Nucleus accumbens (tissue), 56 donors: ENCODE measurements around the gene TRIM44.
"Not testable (repeated sequence)": the region's sequence is repeated elsewhere in the genome, so short reads cannot be mapped to it uniquely, and the experiment has no call there.

Experiments
- DNase-seq, 56 donors: peaks; one replicate each; lab custom pipeline; 2025; lab: John Stamatoyannopoulos, UW

TRIM44 gene

DNA sequence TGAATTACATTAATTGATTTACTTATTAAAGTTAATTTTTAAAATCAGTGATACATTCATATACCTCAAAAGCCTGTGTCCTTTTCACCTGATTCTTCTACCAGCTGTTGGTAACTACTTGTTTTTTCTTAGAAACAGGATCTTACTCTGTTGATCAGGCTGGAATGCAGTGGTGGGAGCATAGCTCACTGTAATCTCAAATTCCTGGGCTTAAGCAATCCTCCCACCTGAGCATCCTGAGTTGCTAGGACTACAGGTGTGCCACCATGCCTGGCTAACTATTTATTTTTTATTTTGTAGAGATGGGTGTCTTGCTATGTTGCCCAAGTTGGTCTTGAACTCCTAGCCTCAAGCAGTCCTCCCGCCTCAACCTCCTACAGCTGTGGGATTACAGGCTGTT, 4.7 kb downstream of the TRIM44 start:
- DNase-seq, result no peak

DNA sequence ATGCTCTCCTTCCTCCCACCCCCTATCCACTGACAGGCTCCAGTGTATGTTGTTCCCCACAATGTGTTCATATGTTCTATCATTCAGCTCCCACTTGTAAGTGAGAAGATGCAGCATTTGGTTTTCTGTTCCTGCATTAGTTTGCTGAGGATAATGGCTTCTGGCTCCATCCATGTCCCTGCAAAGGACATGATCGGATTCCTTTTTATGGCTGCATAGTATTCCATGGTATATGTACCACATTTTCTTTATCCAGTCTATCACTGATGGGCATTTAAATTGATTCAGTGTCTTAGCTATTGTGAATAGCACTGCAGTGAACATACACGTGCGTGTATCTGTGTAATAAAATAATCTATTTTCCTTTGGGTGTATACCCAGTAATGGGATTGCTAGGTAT, 5.8 kb downstream of the TRIM44 start:
- DNase-seq, result not testable (repeated sequence)

DNA sequence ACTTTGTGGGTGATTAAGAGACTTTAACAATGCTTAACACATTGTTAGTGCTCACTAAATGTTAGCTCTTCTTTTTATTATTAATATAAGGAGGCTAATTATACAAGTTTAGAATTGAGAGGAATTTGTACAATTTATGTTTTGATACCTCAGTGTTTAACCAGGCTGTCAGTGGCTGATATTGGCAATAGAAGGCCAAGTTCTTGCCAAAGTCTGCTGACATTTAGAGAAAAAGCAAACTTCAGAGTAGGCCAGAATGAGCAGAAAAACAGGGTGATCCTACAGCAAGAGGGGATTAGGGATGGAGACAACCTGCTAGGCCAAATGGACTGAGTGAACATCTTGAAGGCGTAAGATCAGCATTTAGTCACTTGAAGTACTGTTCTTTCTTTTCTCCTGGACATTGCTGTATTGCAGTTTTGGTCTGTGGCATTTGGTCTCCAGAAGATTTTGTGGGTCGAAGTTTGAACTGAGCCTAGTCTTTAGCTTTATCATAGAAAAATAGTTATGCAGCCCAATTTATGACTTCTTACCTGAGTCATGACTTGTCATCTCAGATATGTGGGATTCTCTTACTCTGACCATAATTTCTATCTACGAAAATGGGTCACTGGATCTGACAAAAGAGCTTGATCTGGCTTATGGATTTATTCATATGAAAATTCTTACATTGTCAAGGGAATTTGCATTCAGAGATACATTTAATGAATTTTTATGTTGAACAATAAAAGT, 9.0 kb downstream of the TRIM44 start:
- no peak for DNase-seq

DNA sequence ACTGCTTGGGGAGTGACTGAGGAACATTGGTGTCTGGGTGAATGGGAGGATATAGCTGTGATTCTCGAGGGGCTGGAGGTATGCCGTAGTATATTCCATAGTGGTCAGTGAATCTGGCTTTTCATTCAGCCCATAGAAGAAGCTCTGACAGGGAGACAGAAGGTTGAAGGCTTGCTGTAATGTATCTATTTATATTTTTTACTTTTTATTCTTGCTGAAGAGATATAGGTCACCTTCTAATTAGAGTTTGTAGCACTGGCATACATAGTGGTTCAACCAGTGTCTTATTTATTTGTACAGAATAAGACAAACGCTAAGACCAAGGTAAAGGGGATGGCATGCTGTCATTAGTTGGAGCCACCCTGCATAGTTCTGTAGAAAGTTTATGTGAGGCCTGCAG, 10.0 kb downstream of the TRIM44 start:
- DNase-seq, result no peak

DNA sequence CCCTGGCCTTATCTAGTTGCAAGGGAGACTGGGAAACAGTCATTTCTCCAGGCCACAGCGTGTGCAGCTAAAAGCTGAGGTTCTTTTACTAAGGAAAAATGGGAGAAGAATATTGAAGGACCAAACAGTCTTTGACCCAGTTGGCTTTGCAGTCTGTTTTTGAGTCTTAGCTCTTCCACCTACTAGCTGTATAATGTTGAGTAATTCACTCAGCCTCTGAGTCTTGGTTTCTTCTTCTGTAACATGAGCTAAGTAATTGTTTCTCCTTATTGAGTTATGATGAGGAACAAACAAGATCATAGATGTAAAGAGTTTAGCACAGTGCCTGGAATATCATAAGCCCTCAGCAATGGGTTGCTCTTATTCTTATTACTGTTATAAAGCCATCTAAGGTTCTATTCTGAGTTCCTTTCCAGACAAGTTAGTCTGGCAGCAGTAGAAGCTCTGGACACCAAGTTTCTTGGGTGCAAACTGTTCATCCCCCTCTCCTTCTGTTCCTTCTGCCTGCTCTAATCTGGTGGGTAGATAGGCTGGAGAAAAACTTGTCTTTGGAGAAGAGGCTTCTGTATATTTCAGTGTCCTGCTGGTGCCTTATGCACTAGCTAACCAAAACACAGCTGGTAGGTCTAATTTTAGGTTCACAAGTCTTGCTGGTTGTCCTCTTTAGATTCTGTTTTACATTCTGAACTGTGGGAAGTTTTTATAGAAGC, 13.5 kb downstream of the TRIM44 start:
- DNase-seq, result no peak

DNA sequence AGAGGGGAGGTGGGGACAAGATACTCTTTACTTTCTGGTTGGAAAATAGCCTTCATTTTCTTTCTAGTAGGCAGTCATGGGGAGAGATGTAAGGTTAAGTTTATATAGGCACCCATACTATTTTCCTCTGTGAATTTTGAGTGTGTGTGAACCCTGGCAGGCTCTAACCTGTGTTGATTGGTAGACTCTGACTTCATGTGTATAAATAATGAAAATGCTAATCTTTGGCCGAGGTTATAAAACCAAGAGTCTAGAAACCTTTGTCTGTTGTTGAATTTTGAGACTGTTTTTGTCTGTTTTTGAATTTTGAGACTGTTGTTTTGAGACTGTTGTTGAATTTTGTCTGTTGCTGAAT, 14.0 kb downstream of the TRIM44 start:
- no peak for DNase-seq

DNA sequence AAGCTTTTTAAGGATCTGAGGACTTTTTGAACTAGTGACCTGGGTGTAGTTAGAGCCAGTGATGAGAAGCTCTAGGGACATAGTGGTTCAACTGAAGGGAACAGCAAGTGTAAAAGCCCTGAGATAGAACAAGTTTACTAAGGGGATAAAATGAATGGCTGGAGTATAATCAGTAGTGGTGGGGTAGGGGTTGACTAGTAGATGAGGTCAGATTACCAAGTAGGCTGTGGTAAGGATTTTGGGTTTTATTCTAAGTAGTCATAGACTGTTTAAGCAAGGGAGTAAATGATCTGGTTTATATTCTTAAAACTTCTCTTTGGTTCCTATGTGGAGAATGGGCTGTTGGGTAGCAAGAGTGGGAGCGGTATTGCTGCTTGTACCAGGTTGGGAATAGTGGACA, 15.3 kb downstream of the TRIM44 start:
- no peak for DNase-seq

DNA sequence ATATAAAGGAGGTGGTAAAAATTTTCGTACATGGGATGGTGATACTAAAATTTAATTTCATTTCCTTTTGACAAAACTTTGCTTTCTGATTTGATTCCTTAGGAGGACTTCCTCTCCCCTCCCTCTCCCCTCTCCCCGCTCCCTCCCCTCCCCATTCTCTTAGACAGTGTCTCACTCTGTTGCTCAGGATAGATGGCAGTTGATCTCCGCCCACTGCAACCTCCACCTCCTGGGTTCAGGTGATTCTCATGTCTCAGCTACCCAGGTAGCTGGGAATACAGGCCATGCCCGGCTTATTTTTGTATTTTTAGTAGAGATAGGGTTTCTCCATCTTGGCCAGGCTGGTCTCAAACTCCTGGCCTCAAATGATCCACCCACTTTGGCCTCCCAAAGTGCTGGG, 15.9 kb downstream of the TRIM44 start:
- peak in 1 of 56 donors; percentile 4 for DNase-seq

DNA sequence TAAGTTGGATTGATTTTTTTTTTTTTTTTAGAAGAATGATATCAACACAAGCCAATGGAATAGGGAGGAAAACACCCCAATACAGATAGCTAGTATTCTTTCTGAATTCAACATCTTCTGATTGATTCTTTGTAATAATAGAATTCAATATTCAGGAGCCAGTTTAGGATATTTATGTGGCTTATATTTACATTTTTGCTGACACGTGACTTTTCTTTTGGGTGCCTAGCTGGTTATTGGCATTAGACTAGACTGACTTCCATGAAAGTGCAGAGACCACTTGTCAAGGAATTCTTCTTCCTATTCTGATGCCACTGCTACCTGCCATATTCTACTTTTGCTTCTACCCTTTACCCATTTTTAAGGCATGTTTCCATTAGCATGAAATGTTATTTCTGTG, 16.4 kb downstream of the TRIM44 start:
- DNase-seq, result no peak

DNA sequence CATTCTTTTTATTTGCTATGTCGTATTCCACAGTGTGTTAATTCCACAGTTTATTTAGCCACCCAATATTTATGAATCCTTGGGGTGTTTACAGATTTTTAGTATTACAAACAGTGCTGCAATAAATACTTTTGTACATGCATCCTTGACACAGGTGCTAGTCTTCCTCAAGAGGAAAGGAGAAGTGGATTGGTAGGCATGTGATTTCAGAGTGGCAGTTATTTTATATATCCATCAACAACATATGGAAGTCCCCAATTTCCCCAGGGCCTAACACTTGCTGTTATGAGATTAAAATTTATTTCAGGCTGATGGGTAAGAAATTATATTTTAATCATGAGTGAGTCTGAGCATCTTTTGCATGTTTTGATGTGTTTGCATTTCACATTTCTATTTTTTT, 17.9 kb downstream of the TRIM44 start:
- DNase-seq, result no peak

DNA sequence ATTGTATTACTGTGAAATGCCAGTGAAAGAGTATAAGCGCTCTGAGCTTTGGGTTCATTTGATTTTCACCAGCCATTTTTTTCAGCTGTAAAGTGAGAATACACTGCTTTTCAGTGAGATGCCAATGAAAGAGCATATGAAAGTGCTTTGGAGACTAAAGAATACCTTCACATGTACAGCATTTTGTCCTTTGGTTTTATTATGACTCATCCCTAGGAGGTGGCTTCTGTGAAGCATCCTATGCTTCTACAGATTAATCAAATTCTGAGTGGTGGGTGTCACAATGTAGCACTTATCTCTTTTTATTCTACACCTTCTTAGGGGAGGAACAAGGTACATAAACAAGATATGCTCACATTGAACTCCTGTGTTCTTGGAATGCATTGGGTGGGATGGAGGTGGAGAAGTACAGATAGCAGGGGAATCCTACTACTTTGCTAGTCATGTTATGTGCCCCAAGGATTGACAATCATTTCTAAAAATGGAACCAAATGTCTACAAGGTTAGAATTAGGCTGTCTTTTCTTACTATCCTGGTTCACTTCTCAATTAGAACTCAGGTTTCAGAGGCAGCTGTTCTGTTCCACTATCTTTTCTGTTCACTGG, 18.7 kb downstream of the TRIM44 start:
- no peak for DNase-seq

DNA sequence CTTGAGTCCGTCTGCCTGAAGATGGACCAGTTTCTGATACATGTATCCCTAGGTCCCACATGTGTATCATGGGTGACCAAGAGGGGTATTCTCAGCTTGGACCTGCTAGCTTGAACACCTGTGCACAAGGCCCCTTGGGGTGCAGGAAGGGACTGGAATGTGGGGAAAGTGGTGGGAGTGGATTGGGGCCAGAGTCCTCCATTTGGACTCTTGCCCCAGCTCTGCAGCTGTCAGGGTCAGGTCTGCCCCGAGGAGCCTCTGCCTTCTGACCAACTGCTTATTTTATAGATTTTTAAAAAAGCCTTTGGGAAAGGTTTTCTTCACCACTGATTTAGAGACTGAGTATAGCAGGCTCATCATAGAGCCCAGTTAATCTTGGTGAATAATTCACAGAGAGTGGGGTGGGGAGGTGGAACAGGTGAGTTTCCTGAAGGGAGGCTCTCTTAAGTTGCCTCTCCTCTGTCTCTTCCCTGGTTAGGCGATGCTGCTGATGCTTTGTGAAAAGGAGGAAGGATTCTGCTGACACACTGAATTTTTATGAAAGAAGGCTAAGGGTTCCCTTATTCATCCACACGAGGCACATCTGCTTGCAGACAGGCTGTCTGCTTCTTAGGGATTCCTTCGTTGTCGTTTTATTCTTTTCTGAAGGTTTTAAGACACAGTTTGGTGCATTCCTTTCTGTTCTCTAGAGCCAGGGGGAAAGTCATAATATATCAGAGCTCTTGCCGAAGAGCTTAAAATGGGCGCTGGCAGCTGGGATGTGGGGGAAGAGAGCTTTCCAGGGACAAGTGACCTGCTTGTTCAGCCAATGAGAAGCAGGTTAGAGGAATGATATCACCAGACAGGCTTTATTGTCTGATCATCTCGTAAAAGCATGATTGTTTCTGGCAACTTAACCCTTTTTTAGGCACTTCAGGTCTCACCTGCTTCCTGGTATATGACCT, 19.9 kb downstream of the TRIM44 start:
- peak in 26 of 56 donors; percentile 0 to 47 (median 10) for DNase-seq

DNA sequence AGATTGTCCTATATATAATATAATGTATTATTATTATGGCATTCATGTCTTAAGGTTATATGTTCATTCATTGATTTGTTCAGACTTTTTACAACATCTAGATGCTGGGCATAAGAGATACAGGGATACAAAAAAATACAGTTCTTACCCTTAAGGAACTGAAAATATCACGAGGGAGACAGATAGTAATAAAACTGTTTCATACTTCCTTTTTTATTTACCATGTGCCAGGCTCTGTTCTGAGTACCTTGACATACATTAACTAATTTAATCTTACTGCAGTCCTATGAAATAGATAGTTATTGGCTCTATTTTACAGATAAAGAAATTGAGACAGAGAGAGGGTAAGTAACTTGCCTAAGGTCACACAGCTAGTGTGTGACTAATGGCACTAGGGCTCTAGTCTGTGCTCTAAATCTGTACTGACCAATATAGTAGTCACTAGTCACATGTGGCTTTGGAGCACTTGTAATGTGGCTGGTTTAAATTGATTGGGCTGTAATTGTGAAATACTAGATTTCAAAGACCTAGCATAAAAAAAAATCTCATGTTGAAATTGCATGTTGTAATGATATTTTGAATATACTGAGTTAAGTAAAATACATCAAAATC, 21.3 kb downstream of the TRIM44 start:
- no peak for DNase-seq

DNA sequence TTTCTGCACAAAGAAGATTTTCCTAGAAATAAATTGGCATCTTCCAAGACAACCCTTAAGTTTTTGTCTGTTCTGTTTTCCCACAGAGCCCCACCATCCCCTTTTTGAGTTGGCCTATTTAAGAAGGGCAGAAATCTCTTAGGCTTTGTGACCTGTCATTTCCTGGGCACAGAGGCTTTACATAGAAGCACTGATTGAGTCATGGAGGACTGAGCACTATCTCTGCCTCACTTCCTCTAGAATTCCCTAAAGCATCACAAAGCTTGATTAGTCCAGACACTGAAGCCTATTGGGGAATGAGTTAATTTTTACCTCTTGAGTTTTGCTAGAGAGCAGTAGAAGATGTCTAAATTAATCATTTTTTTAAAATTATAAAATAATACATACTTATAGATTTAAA, 25.4 kb downstream of the TRIM44 start:
- DNase-seq, result no peak

DNA sequence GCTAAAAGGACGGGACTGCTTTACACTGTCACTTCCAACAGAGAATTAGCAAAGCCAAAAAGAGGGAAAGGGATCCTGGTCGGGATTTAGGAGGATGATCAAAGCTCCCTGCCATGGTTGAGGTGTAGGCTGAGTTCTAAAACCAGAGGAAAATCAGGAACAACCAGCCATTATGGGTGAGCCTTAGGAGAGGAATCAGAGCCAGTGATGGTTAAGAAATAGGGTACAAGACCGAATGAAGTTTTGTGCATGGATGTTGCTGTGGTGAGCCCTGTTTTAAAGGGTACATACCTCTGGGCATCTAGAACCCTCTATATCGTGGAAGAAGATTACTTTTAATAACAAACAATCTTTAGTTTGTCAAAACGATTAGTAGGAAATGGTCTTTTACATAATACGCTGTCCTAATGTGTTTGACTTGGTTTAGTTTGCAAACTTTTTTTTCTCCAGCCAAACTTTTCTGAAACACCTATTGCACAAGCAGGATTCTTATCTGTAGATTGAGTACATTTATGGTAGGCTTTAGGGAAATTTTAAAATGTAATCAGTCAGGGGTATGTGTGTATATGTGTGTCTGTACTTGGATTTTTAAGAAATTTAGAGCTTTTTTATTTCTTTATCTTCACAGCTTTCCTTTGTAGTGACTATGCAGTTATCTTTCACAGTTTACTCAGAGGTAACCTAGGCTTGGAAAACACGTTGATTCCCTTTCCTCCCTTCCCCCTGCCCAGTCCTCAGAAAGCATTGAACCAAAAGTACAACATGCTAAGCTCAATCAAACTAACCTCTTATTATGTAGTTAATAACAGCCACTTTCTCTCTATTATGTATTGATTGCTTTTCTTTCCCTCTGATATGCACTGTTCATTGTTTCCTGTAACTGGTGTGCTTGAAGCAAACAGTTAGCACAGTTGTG, 26.8 kb downstream of the TRIM44 start:
- DNase-seq, result no peak

DNA sequence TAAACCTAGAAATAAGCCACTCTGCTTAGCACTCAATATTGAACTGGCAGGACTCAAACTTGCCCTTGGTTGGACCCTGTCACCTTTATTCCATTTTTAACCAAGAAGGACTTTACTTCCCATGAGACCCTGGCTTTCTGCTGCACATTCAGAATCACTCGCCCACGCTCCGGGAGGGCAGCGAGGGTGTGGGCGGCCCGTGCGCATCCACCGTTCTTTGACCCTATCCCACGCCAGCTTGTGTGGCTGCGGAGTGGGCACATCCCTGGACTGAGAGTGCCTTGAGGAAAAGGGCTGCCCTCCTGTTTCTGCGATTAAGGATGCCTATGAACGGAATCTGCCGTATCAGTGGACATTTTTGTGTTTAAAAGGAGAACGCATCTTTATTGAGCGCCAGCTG, 39.6 kb downstream of the TRIM44 start:
- no peak for DNase-seq

DNA sequence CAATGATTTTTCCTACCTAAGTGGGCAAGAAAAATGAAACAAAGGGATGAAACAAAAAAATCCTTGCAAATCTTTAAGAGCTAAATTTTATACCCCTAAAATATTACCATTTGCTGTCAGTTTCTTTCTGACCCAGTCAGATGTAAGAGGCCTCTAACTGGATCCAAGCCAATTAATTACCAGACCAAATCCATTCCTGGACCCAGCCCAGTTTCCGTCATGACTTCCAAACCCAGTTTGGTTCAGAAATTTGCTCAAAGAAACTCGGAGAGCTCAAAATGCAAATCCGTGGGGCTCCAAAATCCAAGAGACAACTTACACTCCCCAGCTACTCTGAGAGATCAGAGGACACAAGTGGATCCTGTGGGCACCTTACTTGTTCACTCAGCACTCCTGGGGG, 46.8 kb downstream of the TRIM44 start:
- DNase-seq, result no peak

DNA sequence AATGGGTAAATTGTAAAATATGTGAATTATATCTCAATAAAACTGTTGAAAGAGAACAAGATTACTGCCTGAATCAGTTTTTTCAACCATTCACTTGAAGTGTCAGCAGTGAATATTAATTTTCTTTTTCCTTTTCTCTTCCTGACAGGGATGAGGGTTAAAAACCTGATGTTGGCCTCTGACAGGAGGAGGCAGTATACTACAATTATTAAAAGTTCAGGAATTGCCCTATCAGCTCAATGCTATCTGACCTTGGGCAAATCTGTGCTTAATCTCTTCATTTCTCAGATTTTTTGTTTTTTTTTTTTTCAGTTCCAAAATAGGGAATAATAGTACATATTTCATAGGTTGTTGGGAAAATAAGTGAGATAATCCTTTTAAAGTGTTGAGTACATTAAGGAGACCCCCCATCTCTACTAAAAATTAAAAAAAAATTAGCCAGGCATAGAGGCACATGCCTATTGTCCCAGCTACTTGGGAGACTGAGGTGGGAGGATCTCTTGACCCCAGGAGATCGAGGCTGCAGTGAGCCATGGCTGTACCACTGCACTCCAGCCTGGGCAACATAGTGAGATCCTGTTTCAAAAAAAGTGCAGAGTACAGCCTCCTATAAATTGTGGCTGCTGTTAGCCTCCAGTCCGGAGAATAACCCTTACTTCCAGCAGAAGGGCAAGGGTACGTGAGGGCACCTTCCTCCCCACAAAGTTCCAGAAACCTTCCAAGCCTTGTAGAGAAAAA, 48.8 kb downstream of the TRIM44 start:
- DNase-seq, result no peak

DNA sequence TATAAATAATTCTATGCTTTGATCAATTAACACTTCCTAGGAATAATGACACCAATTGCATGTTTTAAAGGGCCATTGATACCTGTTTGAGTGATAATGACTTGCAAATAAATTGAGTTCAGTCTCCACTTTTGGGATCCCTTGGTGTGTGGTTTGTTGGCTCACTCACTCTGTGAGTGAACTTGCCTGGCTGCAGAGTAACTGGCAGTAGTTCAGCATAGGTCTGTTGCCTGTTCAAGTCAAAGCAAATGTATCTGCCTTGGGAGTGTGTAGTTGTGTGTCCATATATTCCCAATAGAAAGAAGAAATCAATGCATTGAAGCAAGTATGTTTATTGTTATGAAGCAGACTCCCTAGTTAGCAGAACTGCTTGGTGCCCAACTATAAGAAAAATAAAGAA, 49.3 kb downstream of the TRIM44 start:
- no peak for DNase-seq
